ENCODE measurements around the gene SRCIN1.

Gene SRCIN1

DNA sequence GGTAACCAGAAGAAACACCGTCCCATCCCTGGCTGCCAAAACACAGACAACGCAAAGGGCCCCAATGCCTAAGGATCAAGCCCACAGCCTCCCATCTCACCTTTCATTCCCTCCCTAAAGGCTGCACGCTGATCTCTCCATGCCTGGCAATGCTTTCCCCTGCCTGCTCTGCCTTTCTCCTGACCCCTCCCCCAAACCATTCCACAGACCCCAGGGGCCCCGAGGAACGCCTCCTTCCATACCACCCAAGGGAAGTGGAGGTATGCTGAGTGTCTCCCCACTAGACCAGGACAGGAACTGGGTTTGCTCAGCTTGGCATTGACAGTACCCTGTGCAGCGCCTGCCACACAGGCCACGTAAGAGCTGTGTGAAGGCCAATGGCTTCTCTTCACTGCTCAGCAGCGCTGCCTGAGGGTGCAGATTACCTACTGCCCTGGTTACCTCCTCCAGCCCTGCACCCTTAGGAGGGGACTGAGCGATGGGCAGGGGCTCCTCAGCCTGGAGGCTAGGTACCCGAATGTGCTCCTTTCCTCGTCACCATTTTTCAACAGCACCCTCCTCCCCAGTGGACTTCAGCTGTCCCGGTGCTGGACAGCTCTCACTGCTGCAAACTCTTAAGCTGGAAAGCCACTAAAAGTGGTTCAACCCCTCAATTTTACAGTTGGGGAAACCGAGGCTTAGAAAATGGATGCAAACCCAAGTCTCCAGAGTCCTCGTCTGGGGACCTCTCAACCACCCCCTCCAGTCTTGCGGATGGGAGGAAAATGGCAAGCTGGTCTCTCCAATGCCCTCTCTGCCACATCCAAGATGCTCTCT lies 45.0 kb downstream of the SRCIN1 start:
- DNase-seq, result peak; percentile 26

- DNase-seq, result no peak
Measured at GRCh38 chr17:38559880-38560230, 45.9 kb downstream of the SRCIN1 start.

DNA sequence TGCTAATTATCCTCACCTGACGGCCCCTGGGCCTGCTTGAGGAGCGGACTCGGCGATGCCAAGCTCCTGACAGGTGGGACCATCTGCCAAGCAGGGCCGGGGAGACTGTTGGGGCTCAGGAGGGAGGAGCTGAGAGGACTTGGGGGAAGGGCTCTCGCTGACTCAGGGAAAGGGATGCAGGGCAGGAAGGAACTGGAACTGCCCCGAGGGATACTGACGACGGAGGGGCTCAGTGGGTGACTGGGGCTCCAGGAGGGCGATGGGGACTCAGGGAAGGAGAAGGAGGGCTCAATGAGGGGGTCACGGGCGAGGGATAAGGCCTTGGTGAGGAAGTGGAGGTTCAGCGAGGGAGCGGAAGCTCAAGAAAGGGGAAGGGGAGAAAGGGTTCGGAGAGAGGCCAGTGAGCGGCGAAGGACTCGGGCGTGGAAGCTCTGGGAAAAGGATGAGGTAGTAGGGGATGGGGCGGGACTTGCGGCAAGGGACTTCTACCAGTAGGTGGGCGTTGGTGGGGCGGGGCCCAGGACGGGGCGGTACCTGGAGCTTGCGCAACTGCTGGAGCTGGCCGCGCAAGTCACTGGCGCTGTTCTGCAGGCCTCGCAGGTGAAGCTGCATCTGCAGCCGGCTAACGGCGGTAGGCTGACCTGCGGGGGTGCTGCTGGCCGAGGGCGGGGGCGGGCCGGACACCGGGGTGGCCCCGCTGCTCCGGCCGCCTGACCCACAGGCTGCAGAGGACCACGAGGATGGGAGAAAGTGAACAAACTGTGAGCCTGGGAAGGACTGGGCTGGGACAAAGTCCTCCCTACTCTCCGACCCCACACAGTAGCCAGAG lies 46.5 kb downstream of the SRCIN1 start:
- DNase-seq, result peak; percentile 88

DNA sequence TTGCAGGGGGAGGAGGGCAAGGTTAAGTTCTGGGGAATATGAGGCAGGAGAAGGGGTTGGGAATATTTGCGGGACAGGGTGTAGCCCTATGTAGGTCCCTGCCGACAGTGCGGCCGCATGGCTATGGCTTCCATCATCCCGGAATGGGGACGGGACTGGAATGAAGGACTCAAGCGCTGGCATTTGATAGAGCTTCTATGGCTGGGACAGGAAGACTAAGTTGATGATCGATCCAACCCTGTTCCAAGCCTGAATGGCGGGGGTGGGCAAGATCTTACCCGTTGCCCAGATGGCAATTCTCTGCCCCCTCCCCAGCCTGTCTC lies 47.1 kb downstream of the SRCIN1 start:
- no peak for DNase-seq

DNA sequence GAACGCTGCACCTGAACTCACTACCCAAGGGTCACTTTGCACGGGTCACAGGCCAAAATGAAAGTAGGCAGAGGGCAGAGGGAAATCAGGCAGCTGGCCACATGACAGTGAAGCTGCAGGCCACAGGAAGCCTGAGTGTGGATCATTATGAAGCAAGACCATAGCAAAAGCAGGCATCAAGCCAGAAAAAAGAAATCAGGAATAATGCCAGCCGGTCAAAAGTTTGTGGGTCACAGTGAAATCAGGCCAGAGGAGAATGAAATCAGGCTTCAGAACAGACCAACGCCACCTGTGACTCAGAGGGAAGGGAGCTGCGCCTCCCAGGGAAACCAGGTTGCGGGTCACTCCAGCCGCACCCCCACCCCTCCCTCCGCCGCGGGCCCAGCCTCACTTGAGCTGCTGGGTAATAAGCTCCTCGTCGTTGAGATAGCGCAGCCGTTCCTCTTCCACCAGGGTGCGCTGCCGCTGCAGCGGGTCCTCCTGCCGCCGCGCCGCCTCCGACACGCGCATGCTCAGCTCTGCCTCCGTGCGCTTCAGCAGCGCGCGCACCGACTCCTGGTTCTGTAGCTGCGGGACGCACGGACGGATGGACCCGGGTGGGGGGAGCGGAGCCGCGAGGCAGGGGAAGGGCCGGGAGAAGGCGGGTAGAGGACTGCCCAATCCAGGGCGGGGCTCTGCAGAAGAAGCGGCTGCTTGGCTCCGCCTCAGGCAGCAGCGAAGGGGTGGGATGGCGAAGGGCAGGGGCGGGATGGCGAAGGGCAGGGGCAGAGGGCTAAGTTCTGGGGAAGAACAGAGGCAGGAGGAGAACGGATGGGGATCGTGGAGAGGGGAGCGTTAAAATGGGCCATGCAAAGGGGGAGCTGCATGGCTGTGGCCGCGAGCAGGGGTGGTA lies 47.7 kb downstream of the SRCIN1 start:
- DNase-seq, result peak; percentile 88

- no peak for DNase-seq
Measured at GRCh38 chr17:38557396-38557795, 48.4 kb downstream of the SRCIN1 start.

DNA sequence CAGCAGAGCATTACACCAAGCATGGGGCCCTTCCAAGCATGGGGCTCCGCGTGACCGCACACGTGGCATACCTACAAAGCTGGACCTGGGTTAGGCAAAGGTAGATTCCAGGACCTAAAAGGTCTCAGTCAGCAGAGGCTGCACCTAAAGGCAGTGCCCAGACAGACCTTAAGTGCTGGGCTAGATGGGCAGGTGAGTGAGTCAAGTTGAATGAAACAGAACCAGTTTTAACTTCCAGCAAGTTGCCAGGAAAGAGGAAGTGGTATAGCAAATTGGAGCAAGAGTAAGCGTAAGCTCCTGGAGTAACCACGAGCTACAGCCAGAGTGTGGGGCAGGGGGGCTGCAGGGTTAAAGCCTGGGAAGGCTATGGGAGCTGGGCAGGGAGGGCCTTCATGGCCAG lies 49.5 kb downstream of the SRCIN1 start:
- DNase-seq, result no peak

DNA sequence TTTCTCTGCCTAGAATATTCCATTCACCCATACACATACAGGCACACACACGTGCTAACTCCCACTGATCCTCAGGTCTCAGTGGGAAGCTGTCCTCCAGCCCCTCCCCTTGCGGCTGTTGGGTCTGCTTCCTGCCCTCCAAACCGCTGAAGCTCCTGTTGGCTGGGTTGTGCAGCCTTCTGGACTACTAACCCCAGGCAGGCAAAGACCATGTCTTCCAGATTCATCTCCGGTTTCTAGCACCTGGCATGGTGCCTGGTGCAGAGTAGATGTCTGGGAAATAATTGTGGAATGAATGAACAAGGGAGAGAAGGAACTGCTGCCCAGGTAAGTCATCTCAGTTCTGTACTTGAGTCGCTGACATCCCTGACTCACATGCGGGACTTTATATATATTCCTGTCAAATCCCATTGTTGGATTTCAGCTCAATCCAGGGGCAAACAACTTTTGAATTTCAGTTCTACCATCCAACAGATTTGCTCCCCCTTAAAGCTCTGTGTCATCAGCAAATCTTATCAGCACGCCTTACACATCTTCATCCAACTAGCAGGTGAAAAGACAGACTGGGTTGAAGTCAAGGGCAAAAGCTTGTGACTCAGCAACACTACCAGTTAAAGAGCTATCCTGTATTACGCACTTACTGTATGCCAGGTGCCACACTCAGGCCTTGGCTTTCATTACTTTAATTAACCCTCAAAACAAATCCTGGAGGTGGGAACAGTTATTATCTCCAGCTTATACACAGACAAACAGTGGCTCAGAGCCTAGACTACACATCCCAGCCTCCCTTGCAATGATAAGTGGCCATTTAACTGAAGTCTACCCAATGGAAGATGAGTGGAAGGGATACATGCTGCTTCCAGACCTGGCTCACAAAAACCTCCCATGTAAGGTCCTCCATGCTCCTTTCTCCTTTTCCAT lies 51.1 kb downstream of the SRCIN1 start:
- DNase-seq, result no peak

DNA sequence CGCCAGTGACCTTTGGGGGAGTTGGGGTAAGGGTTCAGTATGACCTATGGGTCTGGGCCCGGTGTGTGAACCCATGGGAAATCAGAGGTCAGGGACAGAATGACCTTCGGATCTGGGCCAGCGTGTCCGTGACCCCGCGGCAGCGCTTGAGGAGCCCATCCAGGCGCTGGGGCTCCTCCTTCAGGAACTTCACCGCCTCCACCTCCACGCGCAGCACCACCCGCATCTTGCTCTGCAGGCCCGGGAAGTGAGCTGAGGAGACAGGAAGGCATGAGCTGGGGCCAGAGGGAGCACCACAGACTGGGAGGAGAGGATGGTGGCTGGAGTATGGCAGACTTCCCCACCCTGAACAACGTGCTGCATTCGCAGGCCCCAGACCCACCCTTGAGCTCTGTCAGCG lies 53.4 kb downstream of the SRCIN1 start:
- no peak for DNase-seq

DNA sequence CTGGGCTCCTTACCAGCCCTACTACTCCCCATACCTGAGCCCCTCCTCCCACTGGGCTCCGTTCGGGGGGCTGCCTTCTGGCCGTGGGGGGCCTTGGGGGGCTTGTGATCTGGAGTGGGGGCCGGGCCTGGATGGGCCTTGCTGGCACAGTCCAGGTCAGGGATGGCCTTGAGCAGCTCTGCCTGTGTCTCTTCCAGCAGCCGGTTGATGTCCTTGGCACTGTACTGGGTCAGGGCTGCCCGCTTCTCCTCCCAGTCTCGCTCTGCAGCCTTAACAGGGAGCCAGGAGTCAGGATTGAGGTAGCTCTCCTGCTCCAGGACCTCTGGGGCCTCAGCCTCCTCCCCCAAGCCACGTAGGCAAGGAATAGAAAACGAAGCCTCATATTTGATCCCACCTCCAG lies 54.6 kb downstream of the SRCIN1 start:
- DNase-seq, result no peak

DNA sequence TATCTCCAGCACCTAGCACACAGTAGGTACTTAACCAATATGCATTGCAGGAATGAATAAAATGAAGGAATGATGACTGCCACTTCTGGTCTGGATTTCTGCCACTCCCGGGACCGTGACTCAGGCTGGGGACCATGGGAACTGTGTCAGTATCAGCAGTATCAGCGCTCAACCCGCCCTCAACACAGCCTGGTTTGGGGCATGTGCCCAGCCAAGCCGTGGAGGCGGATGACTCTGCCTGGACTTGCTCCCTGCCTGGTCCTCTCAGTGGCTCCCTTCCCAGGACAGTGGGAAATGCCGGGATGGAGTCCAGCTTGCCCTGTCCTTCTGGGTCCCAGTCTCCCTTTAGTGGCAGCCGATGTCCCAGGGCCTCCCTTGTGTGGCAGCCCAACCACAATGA lies 55.1 kb downstream of the SRCIN1 start:
- no peak for DNase-seq

DNA sequence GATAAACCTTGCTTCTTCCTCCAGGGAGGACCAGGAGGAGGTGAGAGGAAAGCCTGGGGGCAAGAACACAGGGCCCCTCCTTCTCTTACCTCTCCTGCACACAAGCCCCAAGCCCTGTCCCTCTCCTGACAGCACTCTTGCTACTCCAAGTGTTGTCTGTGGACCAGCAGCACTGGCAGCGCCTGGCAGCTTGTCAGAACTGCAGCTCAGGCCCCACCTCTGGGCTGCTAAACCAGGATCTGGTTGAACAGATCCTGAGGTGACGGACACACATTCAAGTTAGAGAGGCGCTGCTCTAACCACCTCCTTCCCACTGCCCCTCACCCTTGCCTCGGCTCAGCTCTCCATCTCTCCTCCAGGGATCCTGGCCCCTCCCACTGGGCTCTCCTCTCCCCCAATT lies 56.5 kb downstream of the SRCIN1 start:
- DNase-seq, result no peak

- no peak for DNase-seq
Measured at GRCh38 chr17:38547444-38547843, 58.3 kb downstream of the SRCIN1 start.

DNA sequence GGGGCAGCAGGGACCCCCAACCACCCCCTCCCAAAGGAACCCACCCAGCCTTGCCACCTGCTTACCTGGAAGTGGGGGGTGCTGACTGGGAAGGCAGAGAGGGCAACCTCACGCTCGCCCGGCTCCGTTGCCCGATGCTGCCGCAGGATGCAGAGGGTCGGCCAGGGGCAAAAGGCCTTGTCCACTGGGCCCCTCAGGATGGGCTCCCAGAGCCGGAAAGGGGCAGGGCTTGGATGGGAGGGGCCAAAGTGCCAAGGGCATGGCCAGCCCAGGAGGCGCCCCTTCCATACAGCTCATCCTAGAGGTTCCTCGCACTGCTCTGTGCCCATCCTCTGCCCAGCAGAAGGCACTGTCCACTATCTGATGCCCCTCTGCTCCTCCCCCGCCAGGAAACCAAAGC lies 59.4 kb downstream of the SRCIN1 start:
- DNase-seq, result no peak

DNA sequence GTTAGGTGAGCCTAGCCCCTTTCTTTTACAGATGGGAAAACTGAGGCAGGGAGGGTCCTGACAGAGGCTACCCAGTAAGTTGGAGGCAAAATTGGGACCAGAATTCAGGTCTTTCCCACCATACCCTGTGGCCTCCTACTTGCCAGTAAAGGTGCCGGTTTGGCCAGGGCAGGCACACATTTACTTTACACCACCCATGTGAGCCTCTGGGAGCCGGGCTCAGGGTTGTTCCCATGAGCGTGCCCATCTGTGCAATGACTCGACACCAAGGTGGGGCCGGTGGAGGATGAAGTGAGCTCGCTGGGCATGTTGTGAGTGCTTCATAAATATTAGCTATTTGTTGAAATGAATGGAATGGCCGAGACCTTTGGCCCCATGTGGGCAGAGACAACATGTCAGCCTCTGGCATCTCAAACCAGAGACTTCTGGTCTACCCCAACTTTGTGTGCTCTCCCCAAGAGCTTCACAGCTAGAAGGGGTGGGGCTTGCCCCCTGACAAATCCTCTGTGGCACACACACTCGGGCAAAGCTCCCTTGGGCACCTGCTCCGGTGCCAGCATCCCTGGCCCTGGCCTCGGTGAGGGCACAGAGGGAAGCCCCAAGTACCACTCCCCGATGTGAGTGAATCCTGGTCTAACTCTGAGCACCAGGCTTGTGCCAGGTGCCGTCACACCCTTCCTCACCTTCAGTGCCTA lies 60.1 kb downstream of the SRCIN1 start:
- no peak for DNase-seq

- DNase-seq, result no peak
Measured at GRCh38 chr17:38544839-38545209, 60.9 kb downstream of the SRCIN1 start.

DNA sequence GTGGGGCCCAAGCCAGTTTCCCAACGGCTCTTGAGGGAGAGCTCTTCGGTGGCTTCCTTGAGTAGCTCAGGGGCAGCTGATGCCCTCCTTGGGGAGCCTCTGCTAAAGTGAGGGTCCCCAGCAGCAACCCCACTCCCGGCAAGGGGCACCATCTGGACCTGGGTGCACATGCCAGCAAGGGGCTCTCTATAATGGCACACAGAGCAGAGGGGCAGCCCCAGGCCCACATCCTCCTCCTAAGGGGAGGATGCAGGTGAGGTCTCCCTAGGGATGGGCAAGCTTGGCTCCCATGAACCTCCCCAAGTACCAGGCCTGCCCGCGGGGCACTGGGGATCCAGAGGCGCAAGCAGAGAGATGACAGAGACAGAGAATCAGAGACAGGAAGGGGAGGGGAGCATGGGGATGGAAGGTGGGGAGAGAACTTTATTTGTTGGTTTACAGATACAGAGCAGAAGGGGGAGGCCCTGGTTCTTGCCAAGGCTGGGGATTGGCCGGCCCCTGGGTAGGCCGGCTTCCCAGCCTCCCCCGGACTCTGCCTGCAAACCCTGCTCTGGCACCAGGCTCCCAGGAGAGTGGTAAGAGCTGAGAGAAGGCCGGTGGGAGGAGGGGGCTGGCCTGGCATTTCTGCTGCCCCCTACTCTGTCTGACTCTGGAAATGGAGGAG lies 61.4 kb downstream of the SRCIN1 start:
- no peak for DNase-seq

GRCh38 chr17:38543403-38544174 lies 62.2 kb downstream of the SRCIN1 start:
- no peak for DNase-seq

GRCh38 chr17:38542286-38542685 lies 63.5 kb downstream of the SRCIN1 start:
- no peak for DNase-seq

DNA sequence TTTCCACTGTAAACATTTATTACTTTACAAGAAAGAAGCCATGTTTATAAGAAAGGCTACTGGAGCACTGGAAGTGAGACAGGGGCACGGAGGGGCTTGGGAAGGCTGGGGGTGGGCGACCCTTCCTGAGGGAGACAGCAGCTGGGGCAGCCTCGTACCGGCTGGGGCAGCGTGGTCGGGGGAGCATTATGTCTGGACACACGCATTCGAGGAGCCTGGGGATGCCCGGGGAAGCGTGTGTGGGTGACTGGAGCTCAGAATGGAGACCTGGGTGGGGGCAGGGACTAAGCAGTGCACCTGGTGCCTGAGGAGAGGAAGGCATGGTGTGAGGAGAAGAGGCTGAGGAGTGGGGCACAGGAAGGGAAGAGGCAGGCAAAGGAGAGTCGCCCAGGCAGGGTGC lies 64.5 kb downstream of the SRCIN1 start:
- DNase-seq, result no peak

All from activated CD4-positive, alpha-beta T cell treated with anti-CD3 and anti-CD28 coated beads, Interleukin-2, amount 50 U/mL, for 1 hour (primary cell).